PC-3 (cell line): Measurements from ENCODE around the gene SHMT1. TPM values are rescaled to one million over a fixed set of nuclear protein-coding genes. Genes with fewer than 3 reads are reported as not detected.

Source experiments
- ATAC-seq: fragments of 200-7000 bp; cut with Tn5 transposase; 2 replicates; pipeline ENCODE4 v1.9.1; 2020; ENCODE audit warnings: mild to moderate bottlenecking, moderate library complexity
- BruUV-seq: library from RNA; stranded (reverse); fragments of 400-500 nt; replicated peaks from 2 replicates; lab custom pipeline; 2021; lab: Mats Ljungman, UMichigan
- CTCF ChIA-PET: fragments of 300-600 bp; sonication (Branson Sonifier 250); formaldehyde crosslinking; loops from one replicate; lab custom pipeline; 2022; ENCODE audit warnings: antibody characterized with exemption; lab: Charles Lee
- POLR2A ChIA-PET: fragments of 300-600 bp; sonication (Branson Sonifier 250); formaldehyde crosslinking; loops from one replicate; lab custom pipeline; 2022; ENCODE audit warnings: antibody characterized with exemption; ENCODE audit not compliant: unreplicated experiment; lab: Charles Lee
- DNase-seq: peaks from one replicate; pipeline ENCODE4 v3.0.0-alpha.2; 2015
- H2AFZ ChIP-seq: fragments of 300-600 bp; sonication (generic); 2 replicates; pipeline ENCODE4 v1.6.0; 2016; ENCODE audit warnings: antibody characterized with exemption, low read length
- H3F3A ChIP-seq: fragments of 300-600 bp; sonication (generic); one replicate; pipeline ENCODE4 v1.6.0; 2017; ENCODE audit warnings: antibody characterized with exemption, low read length, control low read depth, mild to moderate bottlenecking; ENCODE audit not compliant: unreplicated experiment
- H3K27ac ChIP-seq: fragments of 300-600 bp; sonication (generic); 2 replicates; pipeline ENCODE4 v1.5.1; 2016; ENCODE audit warnings: mild to moderate bottlenecking, low read length
- H3K27me3 ChIP-seq: fragments of 300-600 bp; sonication (generic); 2 replicates; pipeline ENCODE4 v1.6.1; 2016; ENCODE audit warnings: low read length, mixed read lengths
- H3K36me3 ChIP-seq: fragments of 300-600 bp; sonication (generic); 2 replicates; pipeline ENCODE4 v1.6.1; 2016; ENCODE audit warnings: low read depth, mixed run types, low read length, mixed read lengths
- H3K4me1 ChIP-seq: fragments of 300-600 bp; sonication (generic); 2 replicates; pipeline ENCODE4 v1.5.1; 2016; ENCODE audit warnings: low read length; ENCODE audit not compliant: insufficient read depth
- H3K4me2 ChIP-seq: fragments of 300-600 bp; sonication (generic); 2 replicates; pipeline ENCODE4 v1.6.0; 2016; ENCODE audit warnings: low read length
- H3K4me3 ChIP-seq: fragments of 300-600 bp; sonication (generic); 2 replicates; pipeline ENCODE4 v1.5.1; 2016; ENCODE audit warnings: mild to moderate bottlenecking, low read length, mixed read lengths
- H3K79me2 ChIP-seq: fragments of 300-600 bp; sonication (generic); 2 replicates; pipeline ENCODE4 v1.6.1; 2017; ENCODE audit warnings: low read length, mixed read lengths
- H3K9ac ChIP-seq: fragments of 300-600 bp; sonication (generic); 2 replicates; pipeline ENCODE4 v1.6.0; 2016; ENCODE audit warnings: mild to moderate bottlenecking, low read length
- H3K9me2 ChIP-seq: fragments of 300-600 bp; sonication (generic); replicated peaks from 2 replicates; pipeline ENCODE4 v1.6.1; 2016; ENCODE audit warnings: mixed run types, low read length, mixed read lengths
- H3K9me3 ChIP-seq: fragments of 300-600 bp; sonication (generic); 2 replicates; pipeline ENCODE4 v1.6.1; 2016; ENCODE audit warnings: low read length, mixed read lengths
- H4K20me1 ChIP-seq: fragments of 300-600 bp; sonication (generic); 2 replicates; pipeline ENCODE4 v1.6.1; 2016; ENCODE audit warnings: low read length, mixed read lengths
- EZH2 ChIP-seq: fragments of 300-600 bp; sonication (generic); IDR thresholded peaks from one replicate; pipeline ENCODE4 v1.6.1; 2017; ENCODE audit warnings: antibody characterized with exemption, mild to moderate bottlenecking, low read length; ENCODE audit not compliant: unreplicated experiment
- EZH2phosphoT487 ChIP-seq: fragments of 300-600 bp; sonication (generic); IDR thresholded peaks from 2 replicates; pipeline ENCODE4 v1.6.1; 2018; ENCODE audit warnings: mild to moderate bottlenecking, antibody characterized with exemption, low read length, borderline replicate concordance
- intact Hi-C: fragments of 100-400 bp; cut with micrococcal nuclease; formaldehyde crosslinking; loops from 2 replicates; pipeline ENCODE4 v1.9.0; 2023
- total RNA-seq: library from RNA; depleted of rRNA; stranded (reverse); fragments of >200 nt; gene quantifications from 2 replicates; pipeline ENCODE4 v1.2.3, GENCODE V29; 2014
- TF ChIP-seq, protein P1 (sequence below): fragments of 300-600 bp; sonication (generic); conservative IDR thresholded peaks from 2 replicates; pipeline ENCODE4 v1.5.1; 2017; ENCODE audit warnings: antibody characterized with exemption, low read depth, mild to moderate bottlenecking, low read length

The SHMT1 gene
- total RNA-seq, 1 experiment from 2014 or later: 61.5 TPM

DNA sequence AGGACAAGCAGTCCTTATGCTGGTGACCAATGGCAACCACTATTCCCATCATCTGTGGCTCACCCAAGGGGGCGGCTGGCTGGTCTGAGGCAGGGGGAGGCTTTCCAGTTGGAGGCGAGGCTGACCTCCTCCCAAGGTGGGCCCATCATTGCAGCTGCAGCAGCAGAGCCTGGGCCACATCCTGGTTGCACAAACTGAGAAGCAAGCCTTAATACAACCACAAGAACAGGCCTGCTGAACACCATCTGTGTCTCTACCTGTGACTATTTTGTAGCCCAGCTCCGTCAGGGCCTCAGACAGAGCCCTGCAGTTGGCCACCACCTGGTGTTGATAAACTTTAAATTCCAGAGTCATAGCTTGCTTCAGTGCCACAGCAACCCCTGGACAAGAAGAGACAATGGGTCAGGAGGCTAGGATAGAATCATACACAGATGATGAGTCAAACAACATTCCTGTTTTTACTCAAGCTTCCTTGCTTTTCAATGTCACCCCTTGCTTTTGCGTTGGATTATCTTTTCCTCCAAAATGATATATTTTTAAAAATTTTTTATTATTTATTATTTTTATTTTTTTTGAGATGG is 30.4 kb downstream of the SHMT1 start:
- DNase-seq: no peak
- H3K79me2 ChIP-seq: no peaks in the 10 kb centered on the region
- intact Hi-C loops: no loop called here
- no peaks in the 10 kb centered on the region for H3F3A ChIP-seq
- no peak overlapping the region for H3K4me3 ChIP-seq
- no peak for TF ChIP-seq EZH2
- no peak for TF ChIP-seq EZH2phosphoT487
- TF ChIP-seq, protein P1, sequence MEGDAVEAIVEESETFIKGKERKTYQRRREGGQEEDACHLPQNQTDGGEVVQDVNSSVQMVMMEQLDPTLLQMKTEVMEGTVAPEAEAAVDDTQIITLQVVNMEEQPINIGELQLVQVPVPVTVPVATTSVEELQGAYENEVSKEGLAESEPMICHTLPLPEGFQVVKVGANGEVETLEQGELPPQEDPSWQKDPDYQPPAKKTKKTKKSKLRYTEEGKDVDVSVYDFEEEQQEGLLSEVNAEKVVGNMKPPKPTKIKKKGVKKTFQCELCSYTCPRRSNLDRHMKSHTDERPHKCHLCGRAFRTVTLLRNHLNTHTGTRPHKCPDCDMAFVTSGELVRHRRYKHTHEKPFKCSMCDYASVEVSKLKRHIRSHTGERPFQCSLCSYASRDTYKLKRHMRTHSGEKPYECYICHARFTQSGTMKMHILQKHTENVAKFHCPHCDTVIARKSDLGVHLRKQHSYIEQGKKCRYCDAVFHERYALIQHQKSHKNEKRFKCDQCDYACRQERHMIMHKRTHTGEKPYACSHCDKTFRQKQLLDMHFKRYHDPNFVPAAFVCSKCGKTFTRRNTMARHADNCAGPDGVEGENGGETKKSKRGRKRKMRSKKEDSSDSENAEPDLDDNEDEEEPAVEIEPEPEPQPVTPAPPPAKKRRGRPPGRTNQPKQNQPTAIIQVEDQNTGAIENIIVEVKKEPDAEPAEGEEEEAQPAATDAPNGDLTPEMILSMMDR: no peak
- H3K36me3 ChIP-seq: peaks cover 27% of the 10 kb centered on the region
- H3K4me2 ChIP-seq: no peak overlapping the region
- H3K9me3 ChIP-seq: no peaks in the 10 kb centered on the region
- ChIA-PET CTCF (no interaction called here), POLR2A (no interaction called here)
- H3K27ac ChIP-seq: no peak overlapping the region
- no peak for ATAC-seq
- no peak overlapping the region for H3K9ac ChIP-seq
- H4K20me1 ChIP-seq: no peaks in the 10 kb centered on the region
- no peaks in the 10 kb centered on the region for H3K9me2 ChIP-seq
- H3K27me3 ChIP-seq: no peaks in the 10 kb centered on the region
- no TSS peak for BruUV-seq
- H3K4me1 ChIP-seq: no peaks in the 10 kb centered on the region
- no peak overlapping the region for H2AFZ ChIP-seq

DNA sequence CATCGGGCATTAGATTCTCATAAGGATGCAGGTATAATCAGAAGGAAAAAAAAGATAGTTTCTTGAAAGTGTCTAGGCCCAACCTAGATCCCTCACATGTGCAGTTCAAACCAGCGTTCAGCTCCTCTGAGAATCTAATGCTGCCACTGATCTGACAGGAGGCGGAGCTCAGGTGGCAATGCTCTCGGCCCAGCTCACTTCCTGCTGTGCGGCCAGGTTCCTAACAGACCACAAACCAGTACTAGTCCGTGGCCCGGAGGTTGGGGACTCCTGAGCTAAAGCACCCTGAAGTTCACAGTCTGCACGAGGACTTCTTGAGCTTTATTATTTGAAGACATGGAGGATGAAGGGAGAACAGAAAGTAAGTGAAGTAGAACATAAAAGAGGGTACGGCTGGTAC is 31.5 kb downstream of the SHMT1 start:
- TF ChIP-seq EZH2 (no peak), EZH2phosphoT487 (no peak)
- TF ChIP-seq, protein P1: no peak
- Histone ChIP-seq H3K27me3 (no peaks in the 10 kb centered on the region), H3K9me2 (no peaks in the 10 kb centered on the region), H3K9ac (no peak overlapping the region), H3K36me3 (peaks cover 31% of the 10 kb centered on the region), H3K9me3 (no peaks in the 10 kb centered on the region), H3K4me1 (no peaks in the 10 kb centered on the region), H2AFZ (no peak overlapping the region), H3K27ac (no peak overlapping the region), H3K79me2 (no peaks in the 10 kb centered on the region), H3K4me3 (no peak overlapping the region), H3K4me2 (no peak overlapping the region), H3F3A (no peaks in the 10 kb centered on the region), H4K20me1 (no peaks in the 10 kb centered on the region)
- BruUV-seq: no TSS peak
- CTCF ChIA-PET: no interaction called here
- POLR2A ChIA-PET: no interaction called here
- ATAC-seq (no peak), DNase-seq (no peak)
- intact Hi-C loops: no loop called here

DNA sequence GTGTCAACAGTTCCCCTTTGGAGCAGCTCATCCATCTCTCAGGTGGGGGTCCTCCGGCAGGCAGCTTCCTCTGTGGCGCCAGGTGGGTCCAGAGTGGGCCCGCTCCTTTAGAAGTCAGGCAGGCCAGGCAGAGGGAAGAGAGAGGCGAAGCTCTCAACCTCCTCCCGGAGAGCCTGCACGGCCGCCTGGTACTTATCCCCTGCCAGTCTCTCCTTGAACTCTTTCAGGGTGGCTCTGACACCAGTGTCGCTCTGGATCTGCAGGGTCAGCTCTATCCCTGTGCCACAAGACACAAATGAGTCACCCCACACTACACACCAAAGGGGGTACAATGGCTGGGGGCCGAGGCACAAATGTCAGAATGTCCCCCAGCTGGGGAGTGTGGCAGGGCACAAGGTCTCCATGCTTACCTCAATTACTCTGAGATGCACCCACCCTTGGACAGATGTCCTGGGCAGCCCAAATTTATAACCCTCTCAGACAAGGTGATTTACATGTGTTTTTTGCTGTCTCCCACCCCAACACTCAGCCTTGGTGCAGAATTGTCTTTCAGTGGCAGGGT is 34.6 kb downstream of the SHMT1 start:
- H4K20me1 ChIP-seq: no peaks in the 10 kb centered on the region
- H2AFZ ChIP-seq: no peak overlapping the region
- H3K27me3 ChIP-seq: no peaks in the 10 kb centered on the region
- no peaks in the 10 kb centered on the region for H3F3A ChIP-seq
- DNase-seq (no peak), ATAC-seq (no peak)
- no peaks in the 10 kb centered on the region for H3K9me3 ChIP-seq
- no peaks in the 10 kb centered on the region for H3K9me2 ChIP-seq
- H3K4me1 ChIP-seq: no peaks in the 10 kb centered on the region
- no peak overlapping the region for H3K4me2 ChIP-seq
- no peak overlapping the region for H3K27ac ChIP-seq
- no peak overlapping the region for H3K4me3 ChIP-seq
- BruUV-seq: no TSS peak
- POLR2A ChIA-PET: no interaction called here
- TF ChIP-seq, protein P1: no peak
- TF ChIP-seq EZH2 (no peak), EZH2phosphoT487 (no peak)
- CTCF ChIA-PET: no interaction called here
- intact Hi-C loops: no loop called here
- H3K79me2 ChIP-seq: no peaks in the 10 kb centered on the region
- H3K36me3 ChIP-seq: peaks cover 29% of the 10 kb centered on the region
- H3K9ac ChIP-seq: no peak overlapping the region
